AG10803 (cell line): ENCODE measurements around the gene CCDC136.

Source experiments
- DNase-seq: peaks from one replicate; pipeline ENCODE4 v3.0.0; 2010; ENCODE audit warnings: low read depth
- H3K4me3 ChIP-seq: 2 replicates; pipeline ENCODE4 v1.5.1; 2011; ENCODE audit warnings: mild to moderate bottlenecking, low read length, control low read depth
- TF ChIP-seq, protein P1 (sequence below): conservative IDR thresholded peaks from 2 replicates; pipeline ENCODE4 v1.5.1; 2011; ENCODE audit warnings: mild to moderate bottlenecking, low read length, control low read depth, inconsistent platforms

Gene CCDC136

DNA sequence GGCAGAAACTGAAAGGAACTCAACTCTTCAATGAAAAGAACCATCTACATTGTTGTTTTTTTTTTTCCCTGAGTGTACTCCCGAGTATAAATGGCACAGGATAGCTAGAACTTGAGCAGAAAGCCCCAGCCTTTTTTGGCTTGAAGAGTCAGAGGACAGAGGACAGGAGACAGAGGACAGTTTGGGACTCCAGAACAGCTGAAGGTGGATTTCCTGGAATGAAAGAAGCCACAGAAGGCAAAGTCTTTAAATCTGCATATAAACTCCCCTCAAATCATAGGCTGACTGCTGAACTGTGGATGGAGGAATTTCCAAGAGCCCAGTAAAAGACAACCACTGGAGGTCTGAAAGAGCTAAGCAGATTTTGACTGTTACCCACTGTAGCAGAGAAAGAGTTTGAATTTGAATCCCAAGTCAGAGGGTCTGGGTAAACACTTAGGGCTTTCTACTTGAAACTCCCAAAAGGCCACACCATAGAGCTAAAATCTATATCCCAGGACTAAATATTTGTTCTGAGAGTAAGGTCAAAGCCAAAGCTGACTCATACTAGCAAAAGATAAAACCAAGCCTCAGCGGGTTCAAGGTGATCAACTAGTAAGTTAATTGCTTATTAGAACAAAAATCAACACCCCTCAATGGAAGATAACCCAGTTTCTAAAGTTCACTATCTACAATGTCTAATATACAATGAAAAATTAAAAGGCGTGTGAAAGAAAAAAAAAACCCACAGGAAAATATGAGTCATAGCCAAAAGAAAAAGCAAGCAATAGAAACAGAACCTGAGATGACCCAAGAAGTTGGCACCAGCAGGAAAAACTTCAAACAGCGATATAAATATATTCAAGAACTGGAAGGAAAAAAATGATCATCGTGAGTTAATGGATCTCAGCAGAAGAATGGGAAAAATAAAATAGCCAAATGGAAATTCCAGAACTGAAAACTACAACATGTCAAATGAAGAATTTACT lies 14.3 kb upstream of the CCDC136 start:
- DNase-seq: peak; percentile 48
- TF ChIP-seq, protein P1, sequence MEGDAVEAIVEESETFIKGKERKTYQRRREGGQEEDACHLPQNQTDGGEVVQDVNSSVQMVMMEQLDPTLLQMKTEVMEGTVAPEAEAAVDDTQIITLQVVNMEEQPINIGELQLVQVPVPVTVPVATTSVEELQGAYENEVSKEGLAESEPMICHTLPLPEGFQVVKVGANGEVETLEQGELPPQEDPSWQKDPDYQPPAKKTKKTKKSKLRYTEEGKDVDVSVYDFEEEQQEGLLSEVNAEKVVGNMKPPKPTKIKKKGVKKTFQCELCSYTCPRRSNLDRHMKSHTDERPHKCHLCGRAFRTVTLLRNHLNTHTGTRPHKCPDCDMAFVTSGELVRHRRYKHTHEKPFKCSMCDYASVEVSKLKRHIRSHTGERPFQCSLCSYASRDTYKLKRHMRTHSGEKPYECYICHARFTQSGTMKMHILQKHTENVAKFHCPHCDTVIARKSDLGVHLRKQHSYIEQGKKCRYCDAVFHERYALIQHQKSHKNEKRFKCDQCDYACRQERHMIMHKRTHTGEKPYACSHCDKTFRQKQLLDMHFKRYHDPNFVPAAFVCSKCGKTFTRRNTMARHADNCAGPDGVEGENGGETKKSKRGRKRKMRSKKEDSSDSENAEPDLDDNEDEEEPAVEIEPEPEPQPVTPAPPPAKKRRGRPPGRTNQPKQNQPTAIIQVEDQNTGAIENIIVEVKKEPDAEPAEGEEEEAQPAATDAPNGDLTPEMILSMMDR: no peak
- no peak overlapping the region for H3K4me3 ChIP-seq

DNA sequence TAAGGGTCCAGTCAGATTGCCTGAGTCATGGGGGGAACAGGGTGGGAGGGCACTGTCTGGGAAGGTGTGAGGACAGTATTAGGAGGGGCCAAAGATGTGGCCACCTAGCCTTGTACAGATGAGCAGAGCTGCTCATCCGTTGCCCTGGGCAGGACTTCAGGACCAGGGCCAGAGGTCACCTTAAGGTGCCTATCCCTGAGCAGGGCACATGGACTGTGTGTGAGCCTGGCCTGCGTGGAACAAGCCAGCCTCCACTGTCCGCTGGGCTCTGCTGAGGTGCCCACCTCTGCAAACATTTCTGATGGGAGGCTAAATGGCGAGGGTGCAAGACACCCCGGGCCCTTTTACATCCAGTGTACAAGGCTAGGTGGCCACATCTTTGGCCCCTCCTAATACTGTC lies 12.8 kb upstream of the CCDC136 start:
- H3K4me3 ChIP-seq: no peak overlapping the region
- DNase-seq: no peak
- TF ChIP-seq, protein P1: no peak

DNA sequence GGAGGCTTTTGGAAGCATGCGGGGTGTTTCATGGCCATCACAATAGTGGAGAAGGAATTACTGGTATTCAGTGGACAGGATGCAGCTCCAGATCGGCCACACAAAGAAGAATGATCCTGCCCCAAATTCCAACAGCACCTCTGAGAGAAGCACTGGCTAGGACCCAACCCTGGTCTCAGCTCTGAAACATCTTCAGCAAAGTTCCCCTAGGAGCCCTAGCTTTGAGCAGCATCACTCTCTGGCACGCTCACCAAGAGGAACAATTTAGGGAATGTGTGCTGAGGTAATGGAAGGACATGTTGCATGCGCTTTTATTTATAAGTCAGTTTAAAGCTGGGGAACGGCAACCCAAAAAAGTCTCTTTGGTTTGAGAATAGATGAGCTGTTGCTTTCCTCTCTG lies 10.6 kb upstream of the CCDC136 start:
- DNase-seq: peak; percentile 99
- TF ChIP-seq, protein P1: no peak; the same call in 1 of the 2 replicates
- no peak overlapping the region for H3K4me3 ChIP-seq

DNA sequence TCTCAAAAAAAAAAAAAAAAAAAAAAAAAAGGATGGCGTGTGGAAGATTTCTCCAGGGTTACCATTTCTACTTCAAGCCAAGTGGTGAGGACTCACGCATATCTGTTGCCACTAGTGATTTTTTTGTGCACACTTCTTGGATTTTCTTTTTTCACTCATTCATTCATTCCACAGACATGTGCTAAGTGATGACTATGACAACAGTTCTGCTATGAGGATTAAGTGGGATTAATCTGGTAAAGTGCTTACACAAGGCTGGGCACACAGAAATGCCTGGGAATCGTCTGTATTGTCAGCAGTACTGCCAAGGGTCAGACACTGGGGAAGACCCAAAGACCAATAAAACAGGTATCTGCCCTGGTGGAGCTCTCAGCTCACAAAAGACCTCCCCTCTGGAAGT lies 9.9 kb upstream of the CCDC136 start:
- DNase-seq: peak; percentile 75
- H3K4me3 ChIP-seq: no peak overlapping the region
- TF ChIP-seq, protein P1: no peak

DNA sequence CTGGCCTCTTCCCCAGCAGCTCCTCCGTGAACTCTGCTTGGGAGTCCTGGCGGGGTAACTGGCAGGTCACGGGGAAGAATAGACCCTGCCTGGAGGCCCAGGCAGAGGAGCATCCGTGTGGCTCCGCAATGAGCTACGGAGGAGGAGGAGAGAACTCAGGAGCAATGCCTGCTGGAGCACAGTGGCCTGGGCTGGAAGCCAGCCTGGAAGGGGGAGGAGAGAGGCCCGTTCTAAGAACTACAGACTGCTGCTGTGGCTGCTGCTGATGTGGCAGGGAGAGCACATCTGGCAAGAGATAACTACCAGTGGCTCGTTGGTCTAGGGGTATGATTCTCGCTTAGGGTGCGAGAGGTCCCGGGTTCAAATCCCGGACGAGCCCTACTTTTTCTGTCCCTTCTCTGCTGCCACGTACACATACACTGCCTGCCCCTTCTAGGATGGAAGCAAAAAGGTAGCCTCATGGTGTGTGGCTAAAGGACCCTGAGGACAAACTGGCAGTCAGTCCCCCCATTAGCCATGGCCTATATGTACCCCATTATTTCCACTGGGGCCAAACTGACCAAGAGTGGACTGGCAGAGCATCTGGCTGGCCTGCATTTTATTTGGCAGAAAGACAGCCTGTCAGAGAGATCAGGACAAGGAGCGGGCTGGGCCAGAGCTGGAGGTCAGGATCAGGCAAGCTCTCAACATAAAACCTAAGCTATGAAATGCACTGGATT lies 8.5 kb upstream of the CCDC136 start:
- no peak overlapping the region for H3K4me3 ChIP-seq
- TF ChIP-seq, protein P1: no peak; the same call in 1 of the 2 replicates
- peak; percentile 89 for DNase-seq

DNA sequence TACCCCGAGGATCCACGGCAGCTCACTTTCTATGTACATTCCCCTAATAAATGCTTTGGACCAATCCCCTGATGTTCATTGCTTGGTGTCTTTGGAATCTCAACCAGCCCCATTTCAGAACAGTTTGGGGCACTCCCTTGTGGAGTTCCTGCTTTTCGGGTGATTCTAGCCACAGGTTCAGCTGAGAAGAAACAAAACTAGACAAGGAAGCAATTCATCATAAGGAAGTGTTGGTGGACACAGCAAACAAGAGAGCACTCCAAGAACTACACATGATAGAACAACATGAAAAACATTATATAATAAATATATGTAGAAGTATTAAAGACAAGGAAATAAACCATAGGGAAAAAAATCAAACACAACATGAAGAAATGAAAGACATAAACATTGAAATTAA lies 6.0 kb upstream of the CCDC136 start:
- TF ChIP-seq, protein P1: no peak
- no peak overlapping the region for H3K4me3 ChIP-seq
- DNase-seq: no peak
